NCI-H1048 (cell line): Measurements from ENCODE around the gene MIA3.
"Not testable (repeated sequence)": the region's sequence is repeated elsewhere in the genome, so short reads cannot be mapped to it uniquely, and the experiment has no call there.

Experiments used
- DNase-seq: peaks from one replicate; lab custom pipeline; 2025; lab: John Stamatoyannopoulos, UW

Gene MIA3

DNA sequence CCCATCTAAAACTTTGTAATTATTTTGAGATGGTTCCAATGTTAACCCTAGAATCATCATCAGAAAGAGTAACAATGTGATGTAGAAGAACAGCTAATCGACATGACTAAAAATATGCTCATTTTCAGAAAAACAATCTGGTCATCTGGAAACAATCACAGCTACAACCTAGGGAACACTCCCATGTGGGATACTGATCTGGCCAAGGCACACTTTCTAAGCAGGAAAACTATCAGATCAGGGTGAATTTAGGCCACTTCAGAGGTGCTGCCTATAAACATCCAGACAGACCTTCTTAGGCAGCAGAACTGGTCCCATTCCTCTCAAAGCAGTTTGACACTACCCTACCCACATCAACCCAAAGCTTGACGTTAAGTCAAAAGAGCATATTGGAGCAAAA is 51.2 kb downstream of the MIA3 start:
- not testable (repeated sequence) for DNase-seq

GRCh38 chr1:222670110-222670509 is 52.2 kb downstream of the MIA3 start:
- no peak for DNase-seq

GRCh38 chr1:222680080-222680479 is 62.2 kb downstream of the MIA3 start:
- DNase-seq = no peak

GRCh38 chr1:222691016-222691415 is 73.1 kb downstream of the MIA3 start:
- DNase-seq = no peak

- DNase-seq = no peak
These were observed 77.0 kb downstream of the MIA3 start for GRCh38 chr1:222694927-222695326.

DNA sequence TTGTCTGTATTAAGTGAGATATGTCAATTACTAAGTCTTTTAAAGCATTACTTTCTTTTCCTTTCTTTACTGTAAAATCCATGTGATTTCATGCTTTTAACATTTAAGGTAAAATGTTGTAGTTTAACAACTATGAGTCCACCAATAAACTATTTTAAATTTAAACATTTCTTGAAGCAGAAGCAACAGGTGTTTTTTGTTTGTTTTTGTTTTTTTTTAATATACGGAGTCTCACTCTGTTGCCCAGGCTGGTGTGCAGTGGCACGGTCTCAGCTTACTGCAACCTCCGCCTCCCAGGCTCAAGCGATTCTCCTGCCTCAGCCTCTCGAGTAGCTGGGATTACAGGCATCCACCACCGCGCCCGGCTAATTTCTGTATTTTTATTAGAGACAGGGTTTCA is 78.8 kb downstream of the MIA3 start:
- no peak for DNase-seq

- DNase-seq = no peak
These were observed 79.3 kb downstream of the MIA3 start for GRCh38 chr1:222697203-222697602.

GRCh38 chr1:222697826-222698225 is 79.9 kb downstream of the MIA3 start:
- DNase-seq = no peak

- no peak for DNase-seq
These were observed 84.3 kb downstream of the MIA3 start for GRCh38 chr1:222702210-222702609.

DNA sequence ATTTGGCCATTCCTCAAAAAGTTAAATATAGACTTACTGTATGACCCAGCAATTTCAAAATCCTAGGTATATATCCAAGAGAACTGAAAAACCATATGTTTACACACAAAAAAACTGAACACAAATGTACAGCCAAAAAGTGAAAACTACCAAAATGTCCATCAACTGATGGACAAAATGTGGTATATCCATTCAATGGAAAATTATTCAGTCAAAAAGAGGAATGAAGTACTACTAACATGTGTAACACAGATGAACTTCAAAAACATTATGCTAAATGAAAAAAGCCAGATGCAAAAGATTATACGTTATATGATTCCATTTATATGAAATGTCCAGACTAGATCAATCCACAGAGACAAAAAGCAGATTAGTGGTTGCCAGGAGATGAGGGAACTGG is 86.4 kb downstream of the MIA3 start:
- no peak for DNase-seq

DNA sequence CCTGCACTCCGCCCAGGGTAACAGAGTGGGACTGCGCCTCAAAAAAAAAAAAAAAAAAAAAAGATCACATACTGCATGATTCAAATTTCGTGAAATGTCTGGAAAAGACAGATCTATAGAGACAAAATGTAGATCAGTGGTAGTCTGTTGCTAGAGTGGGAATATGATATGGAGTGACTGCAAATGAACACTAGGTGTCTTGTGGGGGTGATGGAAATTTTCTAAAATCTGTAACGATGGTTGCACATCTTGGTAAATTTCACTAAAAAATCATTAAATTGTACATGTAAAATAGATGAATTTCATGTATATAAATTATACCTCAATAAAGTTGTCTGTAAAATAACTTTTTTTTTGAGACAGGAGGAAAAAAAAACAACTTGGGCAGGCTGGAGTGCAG is 88.9 kb downstream of the MIA3 start:
- DNase-seq = no peak

DNA sequence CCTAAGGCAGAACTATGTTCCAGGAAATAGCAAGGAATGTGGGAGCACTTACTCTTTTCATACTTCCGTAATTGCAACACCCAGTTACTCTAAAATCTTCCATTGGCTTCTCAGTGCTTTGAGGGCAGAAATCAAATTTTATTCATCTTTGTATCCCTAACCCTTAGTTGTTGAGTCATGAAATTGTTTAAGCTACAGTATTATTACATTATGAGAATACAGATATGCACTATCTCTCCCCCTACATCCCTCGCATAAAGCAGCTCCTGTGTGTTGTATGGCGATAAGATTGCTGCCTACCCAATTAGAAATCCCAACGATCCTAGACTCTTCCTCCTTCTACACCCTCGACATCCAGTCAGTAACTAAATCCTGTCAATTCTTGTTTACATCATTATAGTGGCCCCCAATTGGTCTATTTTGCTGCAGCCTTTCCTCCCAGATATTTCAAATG is 91.8 kb downstream of the MIA3 start:
- DNase-seq = no peak

DNA sequence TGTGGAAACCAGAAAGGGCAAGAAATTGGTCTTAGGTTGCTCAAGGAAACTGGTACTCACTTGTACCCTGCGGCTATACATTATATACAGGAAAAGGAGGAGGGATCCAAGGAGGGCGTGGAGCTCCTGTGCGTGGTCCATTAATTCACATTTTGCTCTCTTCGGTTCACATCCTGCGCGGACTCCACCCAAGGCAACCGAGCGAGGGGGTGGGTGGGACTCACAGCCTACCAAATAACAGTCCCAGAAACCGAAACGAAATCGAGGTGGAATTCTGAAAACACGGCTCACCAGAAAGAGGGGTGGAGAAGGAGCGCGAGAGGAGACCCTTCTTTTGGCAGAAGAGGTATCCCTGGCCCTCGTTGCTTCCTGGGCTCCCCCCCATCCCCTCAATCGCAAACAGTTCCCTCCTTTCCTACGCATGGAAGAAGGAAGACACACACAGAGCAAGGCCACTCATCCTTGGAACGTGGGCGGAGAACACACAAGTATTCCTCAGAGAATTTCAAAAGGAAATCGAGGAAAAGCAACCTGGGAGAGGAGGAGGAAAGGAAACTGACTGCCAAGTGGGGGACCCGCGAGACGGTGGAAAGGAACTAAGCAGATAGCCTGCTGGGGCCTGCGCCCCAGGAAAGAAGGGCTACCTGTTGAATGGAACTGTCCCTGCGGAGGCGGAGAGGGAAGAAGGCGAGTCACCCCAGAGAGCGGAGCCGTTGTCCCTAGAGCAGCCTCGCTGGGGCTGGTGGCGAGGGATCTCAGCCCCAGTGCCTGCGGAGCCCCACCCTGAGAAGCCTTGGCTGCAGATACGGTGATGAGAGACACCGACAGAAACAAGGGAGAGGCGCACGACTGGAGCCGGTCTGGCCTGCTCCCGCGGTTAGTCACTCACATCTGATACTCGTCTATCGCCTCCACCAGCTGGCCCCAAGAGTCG is 93.7 kb downstream of the MIA3 start:
- DNase-seq = no peak

DNA sequence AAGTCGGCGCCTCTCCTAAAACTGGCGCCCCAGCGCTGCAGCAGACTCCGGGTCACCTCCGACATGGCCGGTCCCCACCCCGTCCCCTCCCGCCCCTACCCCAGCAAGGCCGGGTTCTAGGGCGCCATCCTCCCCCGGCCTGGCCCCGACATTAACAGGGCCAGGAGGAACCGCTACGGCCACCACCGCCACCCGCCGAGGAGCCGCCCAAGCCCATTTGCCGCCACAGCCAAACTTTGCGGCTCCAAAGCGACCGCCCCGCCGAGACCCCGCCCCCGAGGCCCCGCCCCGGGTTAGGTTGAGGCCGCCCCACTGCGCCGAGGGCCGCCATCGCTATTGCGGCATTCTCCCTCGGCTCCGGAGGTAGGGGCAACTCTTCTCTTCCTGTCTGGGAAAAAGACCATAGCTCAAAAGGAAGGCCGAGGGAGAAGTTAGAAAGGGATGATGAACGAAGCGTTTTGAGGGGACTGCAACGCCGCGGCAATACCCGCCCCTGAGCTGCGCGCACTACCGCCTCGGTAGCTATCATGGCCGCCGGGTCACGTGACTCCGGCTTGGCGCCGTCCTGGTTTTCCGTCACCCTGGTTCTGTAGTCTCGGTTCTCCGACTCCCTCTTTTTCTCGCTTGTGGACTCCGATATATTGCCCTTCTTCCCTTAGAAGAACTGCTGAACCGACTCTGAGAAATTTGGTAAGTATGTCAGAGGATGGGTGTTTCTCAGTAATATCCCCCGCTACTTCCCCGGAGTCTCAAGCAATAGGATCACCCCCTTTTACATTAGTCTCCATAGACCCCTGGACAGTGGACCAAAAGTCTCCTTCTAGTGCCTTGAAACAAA is 94.6 kb downstream of the MIA3 start, which contains the start of the genes AIDA and BROX:
TSS of gene AIDA (minus strand) at position 239 of the 838 bp plus-strand sequence. CDS start at position 65, 174 bp downstream.
TSS of gene BROX (plus strand) at position 312 of the 838 bp plus-strand sequence. CDS start 3,136 bp downstream, outside the sequence.
- peak; percentile 81 for DNase-seq

GRCh38 chr1:222713091-222713961 is 95.4 kb downstream of the MIA3 start:
- DNase-seq = peak; percentile 99

DNA sequence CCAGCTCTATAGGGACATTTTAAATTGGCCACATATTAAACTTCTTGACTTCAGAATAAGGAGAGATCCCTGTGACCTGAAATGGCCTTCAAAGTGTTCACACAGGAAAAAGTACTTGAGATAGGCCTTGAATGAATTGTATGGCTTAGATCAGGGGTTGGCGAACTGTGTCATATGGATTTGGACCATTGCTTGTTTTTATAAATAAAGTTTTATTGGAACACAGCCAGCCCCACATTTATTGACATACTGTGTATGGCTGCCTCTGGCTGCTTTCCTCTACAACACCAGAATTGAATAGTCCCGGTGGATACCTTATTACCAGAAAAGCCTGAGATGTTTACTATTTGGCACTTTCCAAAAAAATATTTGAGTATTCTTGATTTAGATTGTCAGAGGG is 98.5 kb downstream of the MIA3 start:
- no peak for DNase-seq
